HepG2 (cell line): ENCODE data around the gene MRPL51. TPM values are rescaled to one million over a fixed set of nuclear protein-coding genes. Genes with fewer than 3 reads are reported as not detected.

Experiments
- AHR ChIP-seq: IDR thresholded peaks from 2 replicates; pipeline ENCODE4 v1.6.1; 2018; ENCODE audit warnings: missing genetic modification reagents, missing compliant biosample characterization
- HIVEP1 ChIP-seq: sonication (generic); formaldehyde crosslinking; IDR thresholded peaks from 2 replicates; pipeline ENCODE4 v1.4.0; 2020; ENCODE audit warnings: mild to moderate bottlenecking, missing genetic modification reagents
- PPARG ChIP-seq: conservative IDR thresholded peaks from 2 replicates; pipeline ENCODE4 v1.6.1; 2016; ENCODE audit warnings: missing biosample characterization, missing genetic modification reagents
- PRMT3 ChIP-seq: sonication (generic); formaldehyde crosslinking; IDR thresholded peaks from 2 replicates; pipeline ENCODE4 v1.8.1; 2022; ENCODE audit warnings: low read depth, mild to moderate bottlenecking, moderate library complexity, missing genetic modification reagents, borderline replicate concordance
- SIN3B ChIP-seq: fragments of 150-350 bp; IDR thresholded peaks from 2 replicates; pipeline ENCODE4 v1.6.1; 2014; ENCODE audit warnings: low read length
- SRF ChIP-seq: IDR thresholded peaks from 2 replicates; pipeline ENCODE4 v1.6.1; 2011; ENCODE audit warnings: mild to moderate bottlenecking, low read depth, low read length, moderate library complexity
- ZBTB7A ChIP-seq: sonication (generic); formaldehyde crosslinking; IDR thresholded peaks from 2 replicates; pipeline ENCODE4 v1.8.0; 2022; ENCODE audit warnings: mild to moderate bottlenecking, missing genetic modification reagents
- ZNF124 ChIP-seq: sonication (generic); formaldehyde crosslinking; IDR thresholded peaks from 2 replicates; pipeline ENCODE4 v1.4.0; 2020; ENCODE audit warnings: missing genetic modification reagents
- ZNF3 ChIP-seq: IDR thresholded peaks from 2 replicates; pipeline ENCODE4 v1.7.0; 2017; ENCODE audit warnings: inconsistent platforms
- ZNF430 ChIP-seq: sonication (generic); formaldehyde crosslinking; IDR thresholded peaks from 2 replicates; pipeline ENCODE4 v1.9.0; 2021; ENCODE audit warnings: mild to moderate bottlenecking, missing genetic modification reagents
- ZNF547 ChIP-seq: sonication (generic); formaldehyde crosslinking; IDR thresholded peaks from 2 replicates; pipeline ENCODE4 v1.5.1; 2020; ENCODE audit warnings: mild to moderate bottlenecking, missing genetic modification reagents
- ZNF598 ChIP-seq: sonication (generic); formaldehyde crosslinking; IDR thresholded peaks from 2 replicates; pipeline ENCODE4 v1.5.1; 2020; ENCODE audit warnings: mild to moderate bottlenecking, missing genetic modification reagents, borderline replicate concordance
- ZNF652 ChIP-seq: IDR thresholded peaks from 2 replicates; pipeline ENCODE4 v1.6.1; 2016; ENCODE audit warnings: low read depth, borderline replicate concordance
- ZNF792 ChIP-seq: IDR thresholded peaks from 2 replicates; pipeline ENCODE4 v1.6.1; 2016
- polyA plus RNA-seq, 8 experiments: library from polyadenylated mRNA; depleted of rRNA in 3 of 8; stranded (reverse) in 7 of 8; unstranded in 1 of 8; fragments of >200 nt; fragmentation: Illumina TruSeq in 4 of 8; extraction: Trizol in 4 of 8; gene quantifications; 2 replicates each; pipeline versions ENCODE4 v1.2.1 to v1.2.3, GENCODE V29; 2011 to 2016; ENCODE audit warnings: low read depth in 4 of 8, missing spikeins in 1 of 8, mixed read lengths in 1 of 8; ENCODE audit not compliant: insufficient read depth in 1 of 8
- total RNA-seq, 5 experiments: library from RNA; depleted of rRNA; stranded (reverse); fragments of >200 nt; fragmentation: Illumina TruSeq; extraction: Trizol; gene quantifications; 2 replicates each; pipeline ENCODE4 v1.2.3, GENCODE V29; 2016; ENCODE audit warnings: low read depth in 1 of 5
- TF ChIP-seq, protein P1 (sequence below), 2 experiments: fragments of 450-650 bp in 1 of 2; sonication (generic) in 1 of 2; formaldehyde crosslinking in 1 of 2; IDR thresholded peaks; 2 replicates each; pipeline versions ENCODE4 v1.6.1 to v1.8.0; 2016 to 2022; ENCODE audit warnings: antibody characterized with exemption in 1 of 2, mild to moderate bottlenecking in 1 of 2, missing genetic modification reagents in 1 of 2
- TF ChIP-seq, protein P2 (sequence below): sonication (generic); formaldehyde crosslinking; IDR thresholded peaks from 2 replicates; pipeline ENCODE4 v1.4.0; 2020; ENCODE audit warnings: missing genetic modification reagents
- TF ChIP-seq, protein P3 (sequence below), 2 experiments: fragments of 450-650 bp in 1 of 2; sonication (generic) in 1 of 2; formaldehyde crosslinking; IDR thresholded peaks; 2 replicates each; pipeline versions ENCODE4 v1.5.0 to v1.8.0; 2020 to 2022; ENCODE audit warnings: mild to moderate bottlenecking in 1 of 2, missing genetic modification reagents in 1 of 2
- TF ChIP-seq, protein P4 (sequence below): sonication (generic); formaldehyde crosslinking; IDR thresholded peaks from 2 replicates; pipeline ENCODE4 v1.4.0; 2020; ENCODE audit warnings: missing genetic modification reagents

Gene MRPL51
- total and polyA plus RNA-seq, 2 of the 13 experiments (the other 11 are each of a cell fraction or from before 2014, with no cell fraction given) = 64.8 to 278 TPM

DNA sequence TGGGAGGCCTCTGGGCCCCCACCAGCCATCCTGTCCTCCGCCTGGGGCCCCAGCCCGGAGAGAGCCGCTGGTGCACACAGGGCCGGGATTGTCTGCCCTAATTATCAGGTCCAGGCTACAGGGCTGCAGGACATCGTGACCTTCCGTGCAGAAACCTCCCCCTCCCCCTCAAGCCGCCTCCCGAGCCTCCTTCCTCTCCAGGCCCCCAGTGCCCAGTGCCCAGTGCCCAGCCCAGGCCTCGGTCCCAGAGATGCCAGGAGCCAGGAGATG lies 40.5 kb upstream of the MRPL51 start (continued):
- TF ChIP-seq ZNF547 (no peak; the same call in 1 of the 2 replicates), AHR (CRISPR knock-in tag) (no peak), PRMT3 (CRISPR knock-in tag) (no peak), PPARG (CRISPR knock-in tag) (no peak), SIN3B (no peak), ZBTB7A (CRISPR knock-in tag) (no peak), ZNF124 (no peak), ZNF652 (CRISPR knock-in tag) (no peak), ZNF792 (CRISPR knock-in tag) (no peak), ZNF3 (CRISPR knock-in tag) (no peak), HIVEP1 (0 out of 2 replicates have a peak, but pooled peaks have one; percentile 9), ZNF430 (no peak), SRF (no peak), ZNF598 (CRISPR knock-in tag) (no peak)
- TF ChIP-seq, protein P1, sequence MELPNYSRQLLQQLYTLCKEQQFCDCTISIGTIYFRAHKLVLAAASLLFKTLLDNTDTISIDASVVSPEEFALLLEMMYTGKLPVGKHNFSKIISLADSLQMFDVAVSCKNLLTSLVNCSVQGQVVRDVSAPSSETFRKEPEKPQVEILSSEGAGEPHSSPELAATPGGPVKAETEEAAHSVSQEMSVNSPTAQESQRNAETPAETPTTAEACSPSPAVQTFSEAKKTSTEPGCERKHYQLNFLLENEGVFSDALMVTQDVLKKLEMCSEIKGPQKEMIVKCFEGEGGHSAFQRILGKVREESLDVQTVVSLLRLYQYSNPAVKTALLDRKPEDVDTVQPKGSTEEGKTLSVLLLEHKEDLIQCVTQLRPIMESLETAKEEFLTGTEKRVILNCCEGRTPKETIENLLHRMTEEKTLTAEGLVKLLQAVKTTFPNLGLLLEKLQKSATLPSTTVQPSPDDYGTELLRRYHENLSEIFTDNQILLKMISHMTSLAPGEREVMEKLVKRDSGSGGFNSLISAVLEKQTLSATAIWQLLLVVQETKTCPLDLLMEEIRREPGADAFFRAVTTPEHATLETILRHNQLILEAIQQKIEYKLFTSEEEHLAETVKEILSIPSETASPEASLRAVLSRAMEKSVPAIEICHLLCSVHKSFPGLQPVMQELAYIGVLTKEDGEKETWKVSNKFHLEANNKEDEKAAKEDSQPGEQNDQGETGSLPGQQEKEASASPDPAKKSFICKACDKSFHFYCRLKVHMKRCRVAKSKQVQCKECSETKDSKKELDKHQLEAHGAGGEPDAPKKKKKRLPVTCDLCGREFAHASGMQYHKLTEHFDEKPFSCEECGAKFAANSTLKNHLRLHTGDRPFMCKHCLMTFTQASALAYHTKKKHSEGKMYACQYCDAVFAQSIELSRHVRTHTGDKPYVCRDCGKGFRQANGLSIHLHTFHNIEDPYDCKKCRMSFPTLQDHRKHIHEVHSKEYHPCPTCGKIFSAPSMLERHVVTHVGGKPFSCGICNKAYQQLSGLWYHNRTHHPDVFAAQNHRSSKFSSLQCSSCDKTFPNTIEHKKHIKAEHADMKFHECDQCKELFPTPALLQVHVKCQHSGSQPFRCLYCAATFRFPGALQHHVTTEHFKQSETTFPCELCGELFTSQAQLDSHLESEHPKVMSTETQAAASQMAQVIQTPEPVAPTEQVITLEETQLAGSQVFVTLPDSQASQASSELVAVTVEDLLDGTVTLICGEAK (IDR thresholded peaks at IDR 0.05) = no peak
- TF ChIP-seq, protein P1 (CRISPR knock-in tag; IDR thresholded peaks at IDR 0.05) = no peak
- TF ChIP-seq, protein P2, sequence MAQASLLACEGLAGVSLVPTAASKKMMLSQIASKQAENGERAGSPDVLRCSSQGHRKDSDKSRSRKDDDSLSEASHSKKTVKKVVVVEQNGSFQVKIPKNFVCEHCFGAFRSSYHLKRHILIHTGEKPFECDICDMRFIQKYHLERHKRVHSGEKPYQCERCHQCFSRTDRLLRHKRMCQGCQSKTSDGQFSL (CRISPR knock-in tag) = 0 out of 2 replicates have a peak, but pooled peaks have one; percentile 38
- TF ChIP-seq, protein P3, sequence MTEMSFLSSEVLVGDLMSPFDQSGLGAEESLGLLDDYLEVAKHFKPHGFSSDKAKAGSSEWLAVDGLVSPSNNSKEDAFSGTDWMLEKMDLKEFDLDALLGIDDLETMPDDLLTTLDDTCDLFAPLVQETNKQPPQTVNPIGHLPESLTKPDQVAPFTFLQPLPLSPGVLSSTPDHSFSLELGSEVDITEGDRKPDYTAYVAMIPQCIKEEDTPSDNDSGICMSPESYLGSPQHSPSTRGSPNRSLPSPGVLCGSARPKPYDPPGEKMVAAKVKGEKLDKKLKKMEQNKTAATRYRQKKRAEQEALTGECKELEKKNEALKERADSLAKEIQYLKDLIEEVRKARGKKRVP (CRISPR knock-in tag; IDR thresholded peaks at IDR 0.05) = no peak
- TF ChIP-seq, protein P4, sequence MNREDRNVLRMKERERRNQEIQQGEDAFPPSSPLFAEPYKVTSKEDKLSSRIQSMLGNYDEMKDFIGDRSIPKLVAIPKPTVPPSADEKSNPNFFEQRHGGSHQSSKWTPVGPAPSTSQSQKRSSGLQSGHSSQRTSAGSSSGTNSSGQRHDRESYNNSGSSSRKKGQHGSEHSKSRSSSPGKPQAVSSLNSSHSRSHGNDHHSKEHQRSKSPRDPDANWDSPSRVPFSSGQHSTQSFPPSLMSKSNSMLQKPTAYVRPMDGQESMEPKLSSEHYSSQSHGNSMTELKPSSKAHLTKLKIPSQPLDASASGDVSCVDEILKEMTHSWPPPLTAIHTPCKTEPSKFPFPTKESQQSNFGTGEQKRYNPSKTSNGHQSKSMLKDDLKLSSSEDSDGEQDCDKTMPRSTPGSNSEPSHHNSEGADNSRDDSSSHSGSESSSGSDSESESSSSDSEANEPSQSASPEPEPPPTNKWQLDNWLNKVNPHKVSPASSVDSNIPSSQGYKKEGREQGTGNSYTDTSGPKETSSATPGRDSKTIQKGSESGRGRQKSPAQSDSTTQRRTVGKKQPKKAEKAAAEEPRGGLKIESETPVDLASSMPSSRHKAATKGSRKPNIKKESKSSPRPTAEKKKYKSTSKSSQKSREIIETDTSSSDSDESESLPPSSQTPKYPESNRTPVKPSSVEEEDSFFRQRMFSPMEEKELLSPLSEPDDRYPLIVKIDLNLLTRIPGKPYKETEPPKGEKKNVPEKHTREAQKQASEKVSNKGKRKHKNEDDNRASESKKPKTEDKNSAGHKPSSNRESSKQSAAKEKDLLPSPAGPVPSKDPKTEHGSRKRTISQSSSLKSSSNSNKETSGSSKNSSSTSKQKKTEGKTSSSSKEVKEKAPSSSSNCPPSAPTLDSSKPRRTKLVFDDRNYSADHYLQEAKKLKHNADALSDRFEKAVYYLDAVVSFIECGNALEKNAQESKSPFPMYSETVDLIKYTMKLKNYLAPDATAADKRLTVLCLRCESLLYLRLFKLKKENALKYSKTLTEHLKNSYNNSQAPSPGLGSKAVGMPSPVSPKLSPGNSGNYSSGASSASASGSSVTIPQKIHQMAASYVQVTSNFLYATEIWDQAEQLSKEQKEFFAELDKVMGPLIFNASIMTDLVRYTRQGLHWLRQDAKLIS (CRISPR knock-in tag) = no peak
